HG02571 (cell line): ENCODE results near the gene LACTB.

ENCODE experiments used
- ATAC-seq: cut with Tn5 transposase; IDR thresholded peaks from one replicate; pipeline ENCODE4 v1.9.1; 2021; ENCODE audit warnings: mild to moderate bottlenecking, moderate library complexity; ENCODE audit not compliant: unreplicated experiment

LACTB gene

GRCh38 chr15:63122002-63122875 is 578 bp downstream of the LACTB start:
- peak; percentile 88 for ATAC-seq

DNA sequence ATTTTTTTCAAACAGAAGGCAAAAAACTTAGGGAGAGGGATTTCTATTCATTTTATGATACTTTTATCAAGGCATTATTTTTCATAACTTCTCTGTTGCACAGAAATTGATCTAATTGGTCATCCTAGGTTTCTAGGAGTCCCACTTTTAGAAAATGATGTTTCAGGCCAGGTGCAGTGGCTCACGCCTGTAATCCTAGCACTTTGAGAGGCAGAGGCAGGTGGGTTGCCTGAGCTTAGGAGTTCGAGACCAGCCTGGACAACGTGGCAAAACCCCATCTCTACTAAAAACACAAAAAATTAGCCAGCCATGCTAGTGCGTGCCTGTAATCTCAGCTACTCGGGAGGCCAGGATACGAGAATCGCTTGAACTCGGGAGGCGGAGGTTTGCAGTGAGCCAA is 2.8 kb downstream of the LACTB start:
- no peak for ATAC-seq

- no peak for ATAC-seq
These were observed 5.1 kb downstream of the LACTB start for GRCh38 chr15:63126726-63127125.

DNA sequence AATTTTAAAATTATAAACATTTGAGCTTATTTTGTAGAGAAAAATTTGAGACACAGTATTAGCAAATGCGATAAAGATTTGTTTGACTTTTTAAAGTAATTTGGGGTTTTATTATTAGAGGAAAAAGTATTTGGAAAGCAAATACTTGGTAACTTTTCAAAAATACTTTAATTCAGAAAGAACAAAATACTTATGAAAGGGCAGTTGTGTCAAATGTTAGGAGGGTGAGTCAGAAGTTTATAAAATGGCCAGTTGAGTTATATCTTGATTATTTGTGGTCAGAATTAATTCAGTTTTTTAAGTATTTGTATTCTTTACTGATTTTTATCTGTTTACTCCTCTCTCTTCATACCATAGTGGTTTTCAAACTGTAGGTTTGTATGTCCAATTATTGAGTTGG is 12.1 kb downstream of the LACTB start:
- ATAC-seq = no peak

- ATAC-seq = no peak
These were observed 12.8 kb downstream of the LACTB start for GRCh38 chr15:63134245-63134985.

DNA sequence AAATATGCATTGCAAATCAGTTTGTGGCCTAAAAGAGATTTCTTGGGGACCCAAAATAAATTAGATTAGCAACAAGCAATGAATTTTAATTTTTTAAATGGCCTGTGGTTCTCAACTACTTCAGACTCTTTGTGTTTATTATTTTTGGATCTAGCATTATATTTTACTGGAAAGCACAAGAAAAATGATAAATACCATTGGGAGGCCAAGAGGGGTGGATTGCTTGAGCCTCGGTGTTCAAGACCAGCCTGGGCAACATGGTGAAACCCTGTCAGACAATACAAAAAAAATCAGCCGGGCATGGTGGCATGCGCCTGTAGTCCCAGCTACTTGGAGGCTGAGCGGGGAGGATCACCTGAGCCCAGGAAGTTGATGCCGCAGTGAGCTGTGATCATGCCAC is 13.6 kb downstream of the LACTB start:
- no peak for ATAC-seq

DNA sequence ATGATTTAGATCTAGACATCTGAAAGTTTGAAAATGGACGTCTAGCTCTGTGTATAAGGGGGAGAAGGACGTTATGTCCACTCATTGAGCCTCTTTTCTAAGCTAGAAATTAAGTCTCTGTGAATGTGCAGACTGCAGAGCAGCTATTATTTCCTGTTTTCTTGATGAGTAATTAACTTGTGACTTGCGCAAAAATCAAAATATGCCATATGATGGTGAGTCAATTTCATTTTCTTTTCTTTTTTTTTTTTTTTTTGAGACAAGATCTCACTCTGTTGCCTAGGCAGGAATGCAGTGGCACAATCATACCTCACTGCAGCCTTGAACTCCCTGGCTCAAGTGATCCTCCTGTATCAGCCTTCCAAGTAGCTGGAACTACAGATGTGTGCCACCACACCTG is 14.1 kb downstream of the LACTB start:
- ATAC-seq = no peak

DNA sequence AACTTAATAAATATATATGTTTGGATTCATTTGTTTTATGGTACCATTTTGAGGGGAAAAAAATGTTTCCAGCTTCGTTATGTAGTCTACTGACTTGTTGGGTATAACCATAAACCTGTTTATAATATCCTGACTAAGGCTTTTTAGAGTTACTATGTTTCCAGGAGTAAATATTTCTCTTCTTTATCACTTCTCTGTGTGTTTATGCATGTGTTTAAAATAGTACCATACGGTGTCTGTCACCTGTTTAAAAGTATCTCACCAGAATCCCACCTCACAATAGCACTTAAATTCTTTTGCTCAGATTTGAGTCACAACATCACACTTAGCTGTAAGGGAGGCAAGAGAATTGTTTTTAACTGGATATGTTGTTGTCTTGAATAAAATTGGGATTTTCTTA is 15.1 kb downstream of the LACTB start:
- no peak for ATAC-seq

- no peak for ATAC-seq
These were observed 19.3 kb downstream of the LACTB start for GRCh38 chr15:63140936-63141335.

- no peak for ATAC-seq
These were observed 23.8 kb downstream of the LACTB start for GRCh38 chr15:63145426-63145825.

DNA sequence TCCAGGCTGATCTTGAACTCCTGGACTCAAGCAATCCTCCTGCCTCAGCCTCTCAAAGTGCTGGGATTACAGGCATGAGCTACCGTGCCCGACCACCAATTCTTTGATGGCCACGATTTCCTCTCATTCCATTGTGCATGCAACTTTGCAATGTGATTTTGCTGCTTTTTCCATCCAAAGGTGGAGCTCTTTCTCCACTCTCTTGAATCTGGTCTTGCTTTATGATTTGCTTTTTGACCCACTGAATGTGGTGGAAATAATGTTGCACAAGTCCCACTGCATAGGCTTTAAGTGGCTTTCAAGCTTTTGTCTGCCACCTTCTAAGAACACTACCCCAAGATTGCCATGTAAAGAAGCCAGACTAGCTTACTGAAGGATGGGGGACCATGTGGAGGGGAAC is 25.0 kb downstream of the LACTB start:
- ATAC-seq = no peak

- no peak for ATAC-seq
These were observed 30.0 kb downstream of the LACTB start for GRCh38 chr15:63151665-63152064.

GRCh38 chr15:63155486-63155885 is 33.8 kb downstream of the LACTB start:
- no peak for ATAC-seq

GRCh38 chr15:63156086-63156710 is 34.5 kb downstream of the LACTB start:
- no peak for ATAC-seq

DNA sequence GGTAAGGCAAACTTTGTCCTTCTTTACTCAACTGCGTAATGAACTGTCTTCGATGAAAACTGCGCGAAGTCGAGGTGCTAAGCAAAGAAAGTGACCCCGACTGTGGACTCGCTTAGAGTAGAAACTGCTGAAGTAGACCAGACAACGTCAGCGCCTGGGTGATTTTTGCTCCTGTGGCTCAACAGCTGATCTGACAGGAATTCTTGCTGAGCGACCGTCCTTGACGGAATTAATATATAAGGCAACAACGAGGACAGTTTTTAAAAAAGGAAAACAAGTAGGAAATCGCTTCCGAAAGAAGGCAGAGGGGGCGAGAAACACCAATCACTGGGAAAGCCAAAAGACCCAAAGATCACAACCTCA is 35.1 kb downstream of the LACTB start:
- ATAC-seq = no peak

GRCh38 chr15:63157118-63157843 is 35.6 kb downstream of the LACTB start, which contains the start of gene RPS27L:
Gene RPS27L, minus strand, starts transcription at chr15:63157477. Its CDS starts 72 bp downstream, at chr15:63157405.
- ATAC-seq = peak; percentile 80

DNA sequence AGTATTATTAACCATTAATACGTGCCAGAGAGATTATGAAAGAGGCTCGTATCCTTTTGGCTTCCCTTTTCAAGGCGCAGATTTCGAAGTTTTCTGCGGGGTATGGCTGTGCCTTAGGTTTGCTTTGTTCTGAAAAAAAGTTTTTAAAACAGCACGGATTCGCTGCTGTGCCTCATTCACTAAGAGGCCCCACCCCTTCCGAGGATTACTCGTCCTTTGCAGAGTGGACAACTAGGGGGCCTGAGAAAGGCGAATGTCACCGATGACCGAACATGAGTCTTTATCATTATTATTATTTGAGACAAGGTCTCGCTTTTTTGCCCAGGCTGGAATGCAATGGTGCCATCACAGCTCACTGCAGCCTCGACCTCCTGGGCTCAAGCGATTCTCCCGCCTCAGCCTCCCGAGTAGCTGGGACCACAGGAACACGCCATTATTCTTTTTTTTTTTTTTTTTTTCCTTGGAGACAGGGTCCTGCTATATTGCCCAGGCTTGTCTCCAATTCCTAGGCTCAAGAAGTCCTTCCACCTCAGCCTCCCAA is 36.3 kb downstream of the LACTB start:
- peak; percentile 20 for ATAC-seq

- ATAC-seq = no peak
These were observed 39.0 kb downstream of the LACTB start for GRCh38 chr15:63160638-63161037.

DNA sequence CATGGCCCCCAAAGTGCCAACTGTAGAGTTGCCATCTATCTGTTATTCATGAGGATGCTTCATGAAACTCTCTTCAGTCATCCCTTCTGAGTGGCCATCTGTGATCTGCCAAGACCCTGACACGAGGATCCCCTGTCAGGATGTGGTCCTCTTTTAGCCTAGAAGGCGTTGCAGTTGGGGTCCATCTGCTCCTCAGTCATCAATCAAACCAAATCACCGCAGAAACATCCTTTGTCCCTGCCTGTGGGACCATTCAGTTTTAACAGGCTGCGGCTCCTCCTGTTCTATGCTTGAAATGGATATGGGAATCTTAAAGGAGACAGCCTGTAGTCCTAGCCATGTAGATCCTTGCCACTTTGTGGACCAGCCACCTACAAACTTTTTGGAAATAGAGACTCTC is 41.6 kb downstream of the LACTB start:
- ATAC-seq = no peak

- ATAC-seq = no peak
These were observed 43.7 kb downstream of the LACTB start for GRCh38 chr15:63165166-63165859.
